Activated CD8-positive, alpha-beta memory T cell treated with anti-CD3 and anti-CD28 coated beads for 24 hours (primary cell): Measurements from ENCODE around the gene MYDGF.

Experiments used
- DNase-seq: peaks from one replicate; pipeline ENCODE4 v3.0.0-alpha.2; 2020

MYDGF gene

DNA sequence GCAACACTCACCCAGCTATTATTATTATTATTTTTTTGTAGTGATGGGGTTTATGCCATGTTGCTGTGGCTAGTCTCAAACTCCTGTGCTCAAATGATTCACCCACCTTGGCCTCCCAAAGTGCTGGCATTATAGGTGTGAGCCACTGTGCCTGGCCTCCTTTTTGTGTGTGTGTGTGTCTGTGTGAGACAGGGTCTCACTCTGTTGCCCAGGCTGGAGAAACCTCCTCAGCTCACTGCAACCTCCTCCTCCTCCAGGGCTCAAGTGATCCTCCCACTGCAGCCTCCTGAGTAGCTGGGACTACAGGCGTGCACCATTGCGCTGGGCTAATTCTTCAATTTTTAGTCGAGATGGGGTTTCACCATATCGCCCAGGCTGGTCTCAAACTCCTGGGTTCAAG lies 3.6 kb upstream of the MYDGF start:
- no peak for DNase-seq

DNA sequence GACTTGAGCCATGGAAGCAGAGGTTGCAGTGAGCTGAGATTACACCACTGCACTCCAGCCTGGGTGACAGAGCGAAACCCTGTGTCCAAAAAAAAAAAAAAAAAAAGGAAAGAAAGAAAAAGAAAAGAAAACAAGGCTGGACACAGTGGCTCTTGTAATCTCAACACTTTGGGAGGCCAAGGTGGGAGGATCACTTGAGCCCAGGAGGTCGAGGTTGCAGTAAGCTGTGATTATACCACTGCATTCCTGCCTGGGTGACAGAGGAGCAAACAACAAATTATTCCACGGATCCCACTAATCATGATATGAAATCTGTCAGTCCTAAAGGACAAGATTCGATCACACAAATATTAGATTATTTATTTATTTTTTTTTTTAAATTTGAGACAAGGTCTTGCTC lies 3.1 kb upstream of the MYDGF start:
- no peak for DNase-seq

DNA sequence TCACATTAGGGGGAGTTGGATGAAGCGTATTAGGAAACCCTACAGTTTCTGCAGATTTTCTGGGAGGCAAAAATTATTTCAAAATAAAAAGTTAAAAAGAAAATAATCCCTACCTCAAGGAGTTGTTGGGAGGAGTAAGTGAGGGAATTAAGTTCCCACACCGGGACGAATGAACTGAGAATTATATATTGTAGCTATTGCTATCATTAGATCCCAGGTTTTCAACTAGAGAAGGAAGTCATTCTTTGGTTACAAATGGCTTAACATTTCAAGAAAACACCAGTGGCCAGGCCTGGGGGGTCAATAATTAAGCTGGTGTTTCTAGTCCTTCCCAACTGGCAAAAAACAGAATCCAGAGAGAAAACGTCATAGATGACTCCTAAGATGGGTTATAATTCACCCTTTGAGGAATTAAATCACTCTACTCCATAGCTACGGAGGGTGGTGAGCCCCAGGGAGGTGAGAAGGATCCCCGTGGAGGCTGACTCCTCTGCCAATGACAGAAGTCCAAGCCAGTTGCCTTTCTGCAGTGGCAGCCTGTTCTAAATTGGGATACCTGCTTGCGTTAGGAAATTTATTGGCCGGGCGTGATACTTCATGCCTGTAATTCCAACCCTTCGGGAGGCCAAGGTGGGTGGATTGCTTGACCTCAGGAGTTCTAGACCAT lies 1.2 kb upstream of the MYDGF start:
- no peak for DNase-seq

DNA sequence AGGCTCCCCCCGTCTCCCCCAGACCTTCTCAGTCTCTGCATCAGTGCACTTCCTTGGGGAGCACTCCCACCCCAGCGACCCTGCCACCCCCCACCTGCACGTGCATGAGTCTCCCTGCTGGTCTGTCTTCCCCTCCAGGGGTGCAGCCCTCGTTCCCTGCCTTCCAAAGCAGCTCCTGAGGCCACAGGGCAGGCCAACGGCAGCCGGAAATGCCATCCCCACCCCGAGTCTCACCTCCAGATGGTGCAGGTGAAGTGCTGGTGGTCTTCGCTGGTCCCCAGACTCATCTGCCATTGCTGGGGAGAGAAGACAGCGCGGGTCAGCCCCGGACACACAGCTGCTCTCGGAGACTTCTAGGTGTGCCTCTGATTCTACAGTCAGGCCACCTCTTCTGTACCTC lies 5.5 kb downstream of the MYDGF start:
- no peak for DNase-seq

DNA sequence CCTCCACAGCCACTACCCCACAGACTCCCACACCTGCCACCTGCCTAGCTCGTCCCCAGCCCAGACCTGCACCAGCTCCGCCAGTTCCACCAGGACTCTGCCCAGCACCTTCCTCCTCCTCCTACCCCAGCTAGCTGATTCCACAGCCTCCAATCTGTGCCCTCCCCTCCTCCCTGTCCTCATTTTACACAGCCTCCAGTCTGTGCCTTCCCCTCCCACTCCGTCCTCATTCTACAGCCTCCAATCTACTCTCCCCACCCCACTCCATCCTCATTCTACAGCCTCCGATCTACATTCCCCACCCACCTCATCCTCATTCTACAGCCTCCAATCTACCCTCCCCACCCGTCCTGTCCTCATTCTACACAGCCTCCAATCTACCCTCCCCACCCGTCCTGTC lies 7.3 kb downstream of the MYDGF start:
- DNase-seq = no peak

DNA sequence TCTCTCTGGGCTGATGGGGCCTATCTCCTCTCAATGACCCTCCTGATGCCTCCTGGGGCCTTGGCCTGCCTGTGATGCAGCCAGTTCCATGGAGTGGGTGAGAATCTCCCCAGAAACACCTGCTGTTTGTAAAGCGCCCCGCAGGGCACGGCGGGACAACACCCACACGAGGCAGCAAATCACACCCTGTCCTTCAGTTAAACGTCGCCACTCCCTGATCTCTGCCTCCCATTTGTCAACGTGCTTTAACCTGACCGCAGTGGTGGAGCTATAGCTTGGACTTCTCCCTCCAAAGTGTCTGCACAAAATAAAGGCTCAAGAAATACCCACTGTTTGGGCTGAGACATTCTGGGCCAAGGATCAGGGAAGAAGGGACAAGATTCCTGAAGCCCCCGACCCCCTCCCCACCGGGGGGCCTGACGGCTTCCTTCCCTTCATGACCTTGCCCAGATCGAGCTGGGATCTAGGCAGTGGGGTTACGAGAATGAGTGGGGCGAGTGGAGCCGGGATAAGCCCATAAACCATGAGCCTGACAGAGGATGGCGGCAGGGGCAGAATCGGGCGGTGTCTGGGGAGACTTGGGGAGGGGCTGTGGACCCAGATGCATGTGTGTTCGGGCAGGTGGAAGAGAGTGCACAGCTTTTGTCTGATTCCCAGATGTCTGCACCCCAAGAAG lies 8.0 kb downstream of the MYDGF start:
- DNase-seq = no peak

DNA sequence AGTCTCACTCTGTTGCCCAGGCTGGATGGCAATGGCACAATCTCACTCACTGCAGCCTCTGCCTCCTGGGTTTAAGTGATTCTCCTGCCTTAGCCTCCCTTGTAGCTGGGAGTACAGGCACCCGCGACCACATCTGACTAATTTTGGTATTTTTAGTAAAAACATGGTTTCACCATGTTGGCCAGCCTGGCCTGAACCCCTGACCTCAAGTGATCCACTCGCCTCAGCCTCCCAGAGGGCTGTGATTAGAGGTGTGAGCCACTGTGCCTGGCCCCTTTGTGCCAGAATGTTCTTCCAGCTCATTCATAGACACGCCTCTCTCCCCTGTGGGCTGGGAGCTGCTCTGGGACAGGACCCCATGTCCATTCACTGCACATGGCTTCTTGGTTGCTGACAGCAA lies 9.1 kb downstream of the MYDGF start:
- no peak for DNase-seq

DNA sequence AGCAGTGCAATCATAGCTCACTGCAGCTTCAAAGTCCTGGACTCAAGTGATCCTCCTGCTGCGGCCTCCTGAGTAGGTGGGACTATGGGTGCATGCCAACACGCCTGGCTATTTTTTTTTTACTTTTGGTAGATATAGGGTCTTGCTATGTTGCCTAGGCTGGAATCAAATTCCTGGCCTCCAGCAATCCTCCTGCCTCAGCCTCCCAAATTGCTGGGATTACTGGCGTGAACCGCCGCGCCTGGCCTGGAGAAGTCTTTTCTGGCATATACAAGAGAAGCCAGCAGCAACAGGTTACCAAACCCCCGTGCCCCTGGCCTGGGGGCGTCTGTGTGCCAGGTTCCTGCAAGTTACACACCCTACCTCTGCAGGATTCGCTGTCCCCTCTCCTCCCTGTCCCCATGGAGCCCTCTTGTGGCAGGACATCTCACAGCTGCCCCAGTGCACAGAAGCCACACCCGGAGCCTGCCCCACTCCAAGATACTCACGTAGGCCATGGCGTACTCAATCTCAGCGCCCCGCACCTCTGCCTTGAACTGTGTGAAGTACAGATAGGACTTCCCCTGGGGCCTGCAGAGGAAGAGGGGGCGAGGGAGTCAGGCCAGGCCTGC lies 9.9 kb downstream of the MYDGF start:
- no peak for DNase-seq

DNA sequence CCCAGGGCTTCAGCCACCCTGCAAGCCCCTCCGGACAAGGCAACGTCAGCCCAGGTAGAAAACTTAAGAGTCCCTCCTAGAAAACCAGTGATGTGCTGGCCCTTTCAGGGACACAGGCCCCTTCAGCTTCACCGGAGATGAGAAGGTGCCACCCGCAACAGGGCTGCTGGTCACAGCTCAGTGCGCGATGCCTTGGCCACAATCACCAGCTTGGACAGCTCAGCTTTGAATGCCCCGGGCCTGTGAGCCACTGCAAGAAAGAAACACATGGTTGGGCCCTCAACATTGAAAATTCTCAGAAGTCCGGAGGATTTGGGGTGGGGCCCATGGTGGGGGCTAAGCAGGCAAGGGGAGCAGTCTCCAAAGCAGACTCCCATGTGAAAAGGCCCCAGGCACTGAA lies 12.3 kb downstream of the MYDGF start:
- no peak for DNase-seq

DNA sequence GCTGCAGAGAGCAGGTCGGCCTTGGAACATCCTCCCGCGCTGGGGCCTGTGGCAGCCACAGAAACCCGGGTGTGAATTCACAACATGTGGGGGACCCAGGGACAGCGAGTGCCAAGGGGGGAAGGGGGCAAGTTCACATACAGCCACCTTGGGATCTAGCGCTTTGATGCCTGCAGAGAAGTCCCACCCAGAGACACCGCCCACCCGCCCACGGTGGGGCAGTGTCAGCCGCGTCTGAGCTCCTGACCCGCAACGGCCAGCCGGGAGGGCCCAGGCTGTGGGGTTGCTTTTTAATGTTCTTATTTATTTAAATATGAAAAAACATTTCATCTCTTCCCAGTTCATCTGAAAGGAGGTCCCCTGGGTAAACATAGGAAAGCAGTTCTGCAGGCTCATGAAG lies 12.9 kb downstream of the MYDGF start:
- DNase-seq = no peak

DNA sequence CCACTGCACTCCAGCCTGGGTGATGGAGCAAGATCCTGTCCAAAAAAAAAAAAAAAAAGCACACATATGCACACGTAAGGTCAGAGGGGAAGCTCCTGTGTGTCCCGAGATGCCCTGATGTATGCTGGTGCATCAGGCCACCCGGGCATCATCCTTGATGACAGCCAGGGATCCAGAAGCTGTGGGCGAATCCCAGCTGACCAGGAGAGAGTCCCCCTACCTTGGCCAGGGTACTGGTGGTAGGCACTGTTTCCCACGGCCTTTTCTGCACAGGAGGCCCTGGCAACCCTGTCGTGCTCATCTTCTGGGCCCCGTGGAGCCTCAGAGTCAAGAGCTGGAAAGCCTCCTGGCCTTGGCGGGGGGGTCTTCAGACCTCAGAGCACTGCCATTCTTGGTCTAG lies 14.0 kb downstream of the MYDGF start:
- no peak for DNase-seq

DNA sequence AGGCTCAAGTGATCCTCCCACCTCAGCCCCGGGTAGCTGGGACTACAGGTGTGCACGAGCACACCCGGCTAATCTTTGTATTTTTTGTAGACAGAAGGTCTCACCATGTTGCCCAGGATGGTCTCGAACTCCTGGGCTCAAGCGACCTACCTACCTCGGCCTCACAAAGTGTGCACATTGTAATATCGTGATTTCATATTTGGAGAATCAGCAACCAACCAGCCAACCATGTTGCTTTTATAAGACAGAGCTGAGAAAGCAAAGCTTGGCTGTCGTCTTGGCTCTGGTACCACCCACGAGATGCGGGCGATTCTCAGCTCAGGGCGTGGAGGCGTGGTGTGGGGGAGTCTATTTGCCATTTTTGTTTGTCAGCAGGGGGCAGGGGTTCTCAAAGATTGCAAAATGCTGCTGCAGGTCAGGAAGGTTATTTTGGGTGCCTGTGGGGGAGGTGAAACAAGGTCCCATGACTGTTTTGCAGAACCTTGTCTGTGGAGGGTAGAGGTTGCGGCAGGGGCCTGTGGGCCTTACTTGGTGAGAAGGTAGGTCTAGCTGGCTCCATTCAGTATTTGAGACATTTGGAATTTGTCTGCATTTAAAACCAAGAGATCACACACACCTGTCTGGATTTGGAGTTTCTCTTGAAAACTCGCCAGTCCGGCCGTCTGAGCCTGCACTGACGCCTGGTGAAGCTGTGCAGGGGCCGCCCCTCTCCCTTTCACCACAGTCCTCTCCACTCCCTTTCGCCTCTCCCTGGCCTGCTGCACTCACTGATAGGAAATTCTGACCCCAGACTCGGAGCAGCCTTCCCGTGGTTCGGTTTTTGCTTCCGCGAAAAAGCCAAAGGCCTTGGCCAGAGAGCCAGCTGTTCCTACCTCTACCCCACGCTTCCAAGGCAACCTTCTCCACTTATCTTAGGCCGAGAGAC lies 15.4 kb downstream of the MYDGF start:
- DNase-seq = no peak

DNA sequence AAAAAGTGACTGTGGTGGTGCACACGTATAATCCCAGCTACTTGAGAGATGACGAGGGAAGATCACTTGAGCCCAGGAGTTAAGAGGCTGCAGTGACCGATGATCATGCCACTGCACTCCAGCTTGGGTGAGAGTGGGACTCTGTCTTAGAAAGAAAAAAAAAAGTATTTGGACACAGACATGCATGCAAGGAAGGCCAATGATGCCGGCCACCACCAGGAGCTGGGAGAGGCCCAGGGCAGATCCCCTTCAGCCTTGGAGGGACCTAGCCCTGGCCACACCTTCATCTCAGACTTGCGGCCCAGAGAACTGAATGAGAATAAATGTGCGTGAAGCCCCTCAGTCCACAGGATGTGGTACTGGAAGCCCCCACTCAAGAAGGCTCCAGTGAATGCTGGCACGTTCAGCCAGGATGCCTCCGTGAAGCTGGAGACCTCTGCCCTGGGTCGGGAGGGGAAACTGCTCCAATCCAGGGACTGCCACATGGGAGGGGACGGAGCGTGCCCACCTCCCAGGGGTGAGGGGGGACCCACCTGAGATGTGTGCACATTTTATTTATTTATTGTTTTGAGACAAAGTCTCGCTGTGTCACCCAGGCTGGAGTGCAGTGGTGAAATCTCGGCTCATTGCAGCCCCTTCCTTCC lies 16.2 kb downstream of the MYDGF start:
- DNase-seq = no peak

DNA sequence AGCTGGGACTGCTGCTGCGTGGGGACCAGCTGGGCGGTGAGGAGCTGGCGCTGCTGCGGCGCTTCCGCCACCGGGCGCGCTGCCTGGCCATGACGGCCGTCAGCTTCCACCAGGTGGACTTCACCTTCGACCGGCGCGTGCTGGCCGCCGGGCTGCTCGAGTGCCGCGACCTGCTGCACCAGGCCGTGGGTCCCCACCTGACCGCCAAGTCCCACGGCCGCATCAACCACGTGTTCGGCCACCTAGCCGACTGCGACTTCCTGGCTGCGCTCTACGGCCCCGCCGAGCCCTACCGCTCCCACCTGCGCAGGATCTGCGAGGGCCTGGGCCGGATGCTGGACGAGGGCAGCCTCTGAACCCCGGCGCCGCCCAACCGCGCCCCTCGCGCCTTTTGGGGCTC lies 18.1 kb downstream of the MYDGF start:
- DNase-seq = no peak

DNA sequence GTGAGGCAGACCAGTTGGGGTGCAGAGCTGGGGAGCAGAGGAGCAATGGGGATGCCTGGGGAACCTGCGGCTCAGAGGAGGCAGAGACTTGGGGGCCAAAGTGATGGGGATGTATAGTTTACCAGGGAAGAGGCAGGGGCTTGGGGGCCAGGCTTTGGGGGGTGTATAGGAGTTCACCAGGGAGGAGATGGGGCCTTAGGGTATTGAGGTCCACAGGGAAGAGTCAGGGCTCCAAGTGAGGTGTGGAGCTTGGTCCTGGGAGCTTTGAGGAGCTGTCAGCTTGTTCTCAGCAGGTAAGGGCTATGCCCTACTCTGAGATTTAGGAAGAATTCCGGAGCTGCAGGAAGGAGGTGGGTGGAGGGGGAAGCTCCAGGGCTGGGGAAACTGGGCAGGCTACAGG lies 20.0 kb downstream of the MYDGF start:
- DNase-seq = no peak

DNA sequence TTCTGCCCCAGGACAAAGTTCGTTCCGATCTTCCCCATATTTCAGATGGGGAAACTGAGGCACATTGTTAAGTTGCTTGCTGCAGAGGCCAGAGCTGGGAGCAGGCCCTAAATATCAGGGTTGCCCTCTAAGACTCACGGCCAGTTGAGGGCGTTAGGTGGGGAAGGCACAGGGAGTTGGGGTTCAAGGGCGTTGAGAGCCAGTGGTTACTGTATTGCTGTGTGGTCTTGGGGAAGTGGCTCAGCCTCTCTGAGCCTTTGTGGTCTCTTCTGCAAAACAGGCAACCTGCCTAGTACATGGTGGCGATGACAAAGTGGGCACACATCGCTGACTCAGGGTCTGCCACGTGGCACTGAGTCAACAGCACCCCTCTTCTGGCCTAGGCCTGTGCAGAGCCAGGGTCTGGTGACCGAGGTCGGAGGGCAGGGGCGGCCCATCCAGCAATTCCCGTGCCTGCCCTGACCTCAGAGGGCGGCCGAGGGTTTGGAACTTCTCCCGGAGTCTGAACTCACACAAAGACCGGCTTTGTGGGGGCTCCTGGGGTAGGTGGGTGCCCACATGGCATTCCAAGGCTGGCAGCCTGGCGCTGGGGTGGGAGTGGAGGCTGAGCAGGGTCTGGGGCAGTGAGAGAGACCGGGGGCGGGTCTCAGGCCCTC lies 20.6 kb downstream of the MYDGF start:
- DNase-seq = no peak

DNA sequence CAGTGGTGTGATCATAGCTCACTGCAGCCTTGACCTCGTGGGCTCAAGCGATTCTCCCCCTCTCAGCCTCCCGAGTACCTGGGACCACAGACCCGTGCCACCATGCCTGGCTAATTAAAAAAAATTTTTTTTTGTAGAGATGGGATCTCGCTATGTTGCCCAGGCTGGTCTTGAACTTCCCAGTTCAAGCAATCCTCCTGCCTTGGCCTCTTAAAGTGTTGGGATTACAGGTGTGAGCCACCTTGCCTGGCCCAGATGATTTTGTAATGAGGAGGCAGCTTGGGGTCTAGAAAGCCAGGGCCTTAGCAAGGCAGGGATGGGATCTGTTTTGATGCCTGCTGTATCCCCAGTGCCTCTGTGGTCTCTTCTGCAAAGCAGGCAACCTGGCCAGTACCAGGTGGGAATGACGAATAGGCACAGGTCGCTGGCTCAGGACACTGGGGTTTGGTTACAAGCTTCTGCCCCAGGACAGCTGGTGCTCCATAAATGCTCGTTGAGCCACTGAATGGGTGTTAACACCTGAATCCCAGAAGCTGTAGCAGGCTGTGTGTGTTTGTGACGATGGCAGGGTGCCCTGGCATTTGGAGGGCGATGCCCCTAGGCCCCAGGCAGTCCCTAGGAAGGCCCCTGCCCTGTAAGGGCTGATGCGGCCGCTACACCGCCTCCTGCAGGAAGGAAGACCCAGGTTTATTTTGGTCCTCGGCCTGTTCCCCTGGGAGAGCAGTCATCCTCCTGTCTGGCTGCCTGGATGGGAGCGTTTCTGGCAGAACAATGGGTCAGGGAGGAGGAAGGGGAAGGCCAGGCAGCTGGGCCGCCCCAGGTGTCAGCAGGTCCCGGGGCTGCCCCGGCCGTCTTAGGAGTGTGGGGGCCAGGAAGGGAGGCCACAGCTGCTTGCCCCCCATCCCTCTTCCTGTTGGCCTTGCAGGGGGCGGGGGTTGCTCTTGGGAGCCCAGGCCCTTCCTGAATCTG lies 22.2 kb downstream of the MYDGF start:
- DNase-seq = no peak

DNA sequence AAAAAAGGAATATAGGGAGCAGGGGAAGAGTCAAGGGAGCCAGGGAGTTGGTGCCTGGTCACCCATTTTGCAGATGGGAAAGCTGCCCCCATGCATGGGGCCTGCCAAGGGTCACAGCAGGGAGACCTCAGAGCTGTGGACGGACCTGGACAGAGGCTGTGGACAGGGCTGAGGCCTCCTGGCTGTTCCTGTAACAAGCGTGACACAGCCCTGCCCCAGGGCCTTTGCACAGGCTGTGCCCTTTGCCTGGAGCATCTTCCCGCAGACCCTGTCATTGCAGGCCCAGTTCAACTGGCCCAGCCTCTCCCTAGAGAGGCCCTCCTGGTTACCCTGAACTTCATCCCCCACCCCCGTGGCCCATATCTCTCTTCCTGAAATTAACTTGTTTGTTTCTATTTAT lies 24.4 kb downstream of the MYDGF start:
- DNase-seq = no peak

DNA sequence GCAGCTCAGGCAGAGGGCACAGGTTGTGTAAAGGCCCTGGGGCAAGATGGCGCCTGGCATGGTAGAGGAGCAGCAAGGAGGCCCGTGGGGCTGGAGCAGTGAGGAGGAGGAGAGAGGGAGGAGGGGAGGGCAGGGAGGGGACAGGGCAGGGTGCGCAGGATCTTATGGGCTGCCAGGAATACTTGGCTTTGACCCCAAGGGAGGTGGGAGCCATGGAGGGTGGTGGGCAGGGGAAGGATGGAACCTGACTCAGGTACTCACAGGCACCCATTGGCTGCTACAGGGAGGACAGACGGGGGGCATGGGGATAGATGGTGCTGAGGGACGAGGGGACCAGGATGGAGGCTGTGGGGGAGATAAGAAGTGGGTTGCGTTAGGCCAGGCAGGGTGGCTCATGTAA lies 27.5 kb downstream of the MYDGF start:
- DNase-seq = no peak

DNA sequence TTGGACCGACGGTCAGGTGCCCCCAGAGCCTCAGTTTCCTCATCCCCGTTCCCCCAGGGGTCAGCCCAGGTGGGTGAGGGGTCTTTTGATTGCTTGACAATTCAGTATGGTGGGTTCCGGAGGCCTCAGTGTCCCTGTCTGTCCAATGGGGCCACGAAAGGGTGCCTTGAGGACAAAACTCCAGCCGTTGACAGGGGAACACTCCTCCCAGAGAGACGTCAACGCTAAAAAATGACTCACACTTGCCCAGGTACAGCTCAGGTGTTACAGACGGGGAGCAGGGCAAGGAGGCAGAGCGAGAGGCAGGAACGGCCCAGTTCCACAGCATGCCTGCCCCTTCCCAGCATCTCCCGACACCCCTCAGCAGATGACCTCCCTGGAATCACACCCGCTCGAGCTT lies 29.0 kb downstream of the MYDGF start:
- no peak for DNase-seq
